Middle frontal gyrus (tissue), 1 donor: ENCODE data around the gene PDE6A.

Experiments
- DNase-seq: peaks from one replicate; pipeline ENCODE4 v3.0.0-alpha.2; 2015; ENCODE audit warnings: low spot score; ENCODE audit errors: extremely low spot score

Gene PDE6A

GRCh38 chr5:149944666-149945065 is at the start of gene PDE6A:
Gene PDE6A (minus strand): TSS chr5:149944793. CDS start chr5:149944673, 120 bp downstream.
- no peak for DNase-seq

DNA sequence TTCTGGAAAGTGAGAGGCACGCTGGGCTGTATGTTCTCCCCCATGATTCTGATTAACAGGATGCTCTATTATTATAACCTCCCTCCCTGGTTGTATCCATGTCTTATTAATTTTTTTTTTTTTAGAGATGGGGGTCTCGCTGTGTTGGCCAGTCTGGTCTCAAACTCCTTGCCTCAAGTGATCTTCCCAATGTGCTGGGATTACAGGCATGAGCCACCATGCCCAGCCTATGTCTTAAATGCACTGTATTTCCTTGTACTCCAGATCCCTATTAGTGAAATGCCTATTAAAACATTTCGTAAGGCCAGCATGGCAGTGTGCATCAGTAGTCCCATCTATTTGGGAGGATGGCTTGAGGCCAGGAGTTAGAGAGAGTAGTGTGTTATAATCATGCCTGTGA is 48.9 kb upstream of the PDE6A start:
- DNase-seq, result no peak

DNA sequence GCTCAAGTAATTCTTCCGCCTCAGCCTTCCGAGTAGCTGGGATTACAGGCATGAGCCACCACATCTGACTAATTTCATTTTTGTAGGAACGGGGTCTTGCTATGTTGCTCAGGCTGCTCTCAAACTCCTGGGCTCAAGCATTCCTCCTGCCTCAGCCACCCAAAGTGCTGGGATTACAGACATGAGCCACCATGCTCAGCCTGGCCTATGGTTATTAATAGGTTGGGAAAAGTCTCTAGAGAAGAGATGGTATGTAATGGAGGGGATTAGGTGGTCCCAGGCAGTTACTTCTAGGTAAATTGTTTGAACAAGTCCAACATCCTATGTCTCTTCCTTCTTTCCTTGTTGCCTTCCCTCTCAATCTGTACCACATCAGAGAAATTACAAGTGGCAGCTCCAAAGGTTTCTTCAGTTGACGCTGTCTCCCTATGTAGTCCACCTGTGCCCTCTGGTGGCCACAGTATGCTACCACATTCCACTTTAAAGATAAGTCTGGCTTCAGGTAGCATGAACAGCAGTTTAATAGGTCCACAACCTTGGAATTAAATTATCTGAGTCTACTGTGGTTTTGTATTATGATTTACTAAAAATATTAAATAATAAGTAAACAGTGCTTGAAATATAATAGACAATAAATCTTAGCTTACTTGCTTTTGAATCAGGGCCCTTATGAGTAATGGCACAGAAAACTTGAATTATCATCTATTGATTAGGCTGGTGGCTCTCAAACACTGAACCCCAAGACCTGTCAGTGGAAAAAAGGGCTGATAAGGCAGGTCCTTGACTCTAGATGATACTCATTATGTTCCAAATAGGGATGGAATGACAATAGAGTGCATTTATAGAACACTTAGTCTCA is 46.2 kb upstream of the PDE6A start:
- peak; percentile 44 for DNase-seq

DNA sequence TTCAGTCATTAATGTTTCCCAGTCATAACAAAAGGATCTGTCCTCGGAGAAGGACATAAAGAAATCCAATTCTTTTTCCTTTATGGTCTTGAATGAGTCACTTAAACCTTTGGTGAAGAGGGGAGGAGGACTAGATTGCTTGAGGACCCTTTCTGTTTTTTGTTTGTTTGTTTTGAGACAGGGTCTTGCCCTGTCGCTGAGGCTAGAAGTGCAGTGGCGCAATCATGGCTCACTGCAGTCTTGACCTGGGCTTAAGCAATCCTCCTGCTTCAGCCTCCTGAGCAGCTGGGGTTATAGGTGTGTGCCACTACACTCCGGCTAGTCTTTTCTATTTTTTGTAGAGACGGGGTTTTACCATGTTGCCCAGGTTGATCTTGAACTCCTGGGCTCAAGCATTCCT is 43.5 kb upstream of the PDE6A start:
- no peak for DNase-seq

DNA sequence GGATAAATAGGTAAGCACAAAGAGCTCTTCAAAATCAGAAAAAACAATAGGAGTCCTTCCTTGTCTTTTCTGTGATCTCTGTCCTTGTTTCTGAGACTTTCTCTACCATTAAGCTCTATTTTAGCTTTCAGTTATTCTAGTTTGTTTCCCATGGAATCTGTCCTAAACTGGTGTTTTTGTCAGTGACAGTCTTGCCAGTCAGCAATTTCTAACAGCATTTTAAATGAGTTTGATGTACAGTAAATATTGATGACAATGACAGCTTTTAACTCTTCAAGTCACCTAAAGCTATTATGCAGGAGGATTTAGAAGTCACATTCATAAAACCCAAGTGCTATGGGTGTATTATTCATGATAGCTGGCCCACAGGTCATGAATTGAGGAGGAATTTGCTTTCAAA is 37.9 kb upstream of the PDE6A start:
- no peak for DNase-seq

DNA sequence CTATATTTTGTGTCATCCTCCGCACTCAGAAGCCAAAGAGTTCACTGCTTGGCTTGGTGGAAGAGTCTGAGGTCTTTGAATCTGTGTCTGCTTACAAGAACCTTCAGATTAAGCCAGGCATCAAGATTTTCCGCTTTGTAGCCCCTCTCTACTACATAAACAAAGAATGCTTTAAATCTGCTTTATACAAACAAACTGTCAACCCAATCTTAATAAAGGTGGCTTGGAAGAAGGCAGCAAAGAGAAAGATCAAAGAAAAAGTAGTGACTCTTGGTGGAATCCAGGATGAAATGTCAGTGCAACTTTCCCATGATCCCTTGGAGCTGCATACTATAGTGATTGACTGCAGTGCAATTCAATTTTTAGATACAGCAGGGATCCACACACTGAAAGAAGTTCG is 36.6 kb upstream of the PDE6A start:
- DNase-seq, result no peak

DNA sequence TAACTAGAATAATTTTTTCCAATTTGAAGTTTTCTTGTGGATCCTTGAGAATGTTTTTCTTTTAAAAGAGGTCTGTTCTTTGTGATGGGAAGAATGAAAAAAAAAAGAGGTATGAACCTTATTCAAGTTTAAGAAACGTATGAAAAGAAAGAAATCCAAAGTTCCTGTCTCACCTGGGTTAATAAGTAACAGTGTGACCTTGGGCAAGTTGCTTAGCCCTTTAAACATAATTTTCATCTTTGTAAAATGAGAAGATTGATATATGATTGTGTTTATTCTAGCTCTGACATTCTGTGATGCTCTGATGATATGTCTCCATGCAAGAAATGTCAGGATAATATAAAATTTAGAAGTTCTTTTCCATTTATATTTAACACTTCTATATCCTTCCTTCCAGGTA is 35.3 kb upstream of the PDE6A start:
- no peak for DNase-seq

- DNase-seq, result no peak
Observed at GRCh38 chr5:149975409-149975808, 30.8 kb upstream of the PDE6A start.

DNA sequence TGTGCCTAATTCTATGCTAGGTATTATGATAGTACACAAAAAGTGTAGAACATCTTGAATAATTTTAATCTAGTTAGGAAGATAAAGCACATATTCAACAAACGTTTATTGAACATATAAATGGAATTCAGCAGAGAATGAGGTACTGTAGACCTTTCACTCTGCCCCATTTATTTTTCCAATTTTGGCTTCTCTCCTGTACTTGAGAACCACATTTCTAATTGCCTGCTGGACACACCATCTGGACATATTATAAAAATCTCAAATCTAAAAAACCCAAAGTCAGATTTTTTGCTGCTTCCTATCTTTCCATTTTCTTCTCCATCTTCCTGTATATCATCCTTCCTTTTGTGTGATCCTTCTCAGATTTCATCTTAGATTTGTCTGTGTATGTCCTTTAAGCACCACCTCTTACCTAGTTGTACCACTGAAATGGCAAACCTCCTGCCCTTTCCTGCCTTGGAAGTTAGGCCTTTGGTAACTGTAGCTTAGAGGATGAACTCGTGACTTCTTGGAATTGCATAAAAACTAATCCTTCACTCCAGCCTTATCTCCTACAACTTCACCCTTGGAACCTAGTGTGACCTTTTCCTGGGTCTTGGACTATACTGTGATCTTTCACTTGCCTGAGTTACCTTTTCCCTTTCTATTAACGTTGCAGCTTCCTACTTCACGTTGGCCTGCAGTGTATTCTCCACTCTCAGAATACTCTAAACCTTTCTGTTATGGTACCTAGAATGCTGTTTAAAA is 24.8 kb upstream of the PDE6A start:
- DNase-seq, result no peak

DNA sequence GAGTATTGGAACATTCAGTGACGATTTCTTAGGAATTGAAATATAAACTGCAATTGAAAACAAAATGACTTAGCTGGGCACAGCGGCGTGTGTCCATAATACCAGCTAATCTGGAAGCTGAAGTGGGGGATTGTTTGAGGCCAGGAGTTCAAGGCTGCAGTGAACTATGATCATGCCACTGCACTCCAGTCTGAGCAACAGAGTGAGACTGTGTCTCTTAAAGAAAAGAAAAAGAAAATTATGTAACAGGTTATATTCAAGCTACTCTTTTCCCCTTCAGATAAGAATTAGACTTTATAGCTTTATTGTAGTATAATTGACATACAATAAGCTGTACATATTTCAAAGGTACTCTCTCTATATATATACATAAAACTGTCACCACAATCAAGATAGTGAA is 22.4 kb upstream of the PDE6A start:
- no peak for DNase-seq

- DNase-seq, result no peak
Observed at GRCh38 chr5:149963729-149964128, 19.1 kb upstream of the PDE6A start.

DNA sequence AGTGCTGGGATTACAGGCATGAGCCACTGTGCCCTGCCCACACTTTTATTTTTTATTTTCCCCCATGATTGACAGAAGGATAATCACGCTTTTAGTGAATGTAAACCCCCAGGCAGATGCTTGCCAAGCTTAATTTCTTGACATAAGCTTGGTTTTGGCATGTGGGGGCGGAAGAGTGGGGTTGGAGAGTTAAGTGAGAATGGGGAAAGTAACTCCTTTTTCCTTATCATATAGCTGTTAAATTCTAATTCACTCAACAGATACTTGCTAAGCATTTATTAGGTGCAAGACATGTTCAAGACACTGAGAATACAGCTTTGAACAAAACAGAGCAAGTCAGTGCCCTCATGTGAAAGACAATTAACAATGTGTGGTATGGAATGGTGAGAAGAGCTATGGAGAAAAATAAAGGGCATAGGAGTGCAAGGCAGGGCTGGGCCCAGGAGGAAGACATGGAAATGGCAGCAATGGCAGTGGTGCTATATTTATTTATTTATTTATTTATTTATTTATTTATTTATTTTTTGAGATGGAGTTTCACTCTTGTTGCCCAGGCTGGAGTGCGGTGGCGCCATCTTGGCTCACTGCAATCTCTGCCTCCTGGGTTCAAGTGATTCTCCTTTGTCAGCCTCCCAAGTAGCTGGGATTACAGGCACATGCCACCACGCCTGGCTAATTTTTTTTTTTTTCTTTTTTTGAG is 18.2 kb upstream of the PDE6A start:
- no peak for DNase-seq

DNA sequence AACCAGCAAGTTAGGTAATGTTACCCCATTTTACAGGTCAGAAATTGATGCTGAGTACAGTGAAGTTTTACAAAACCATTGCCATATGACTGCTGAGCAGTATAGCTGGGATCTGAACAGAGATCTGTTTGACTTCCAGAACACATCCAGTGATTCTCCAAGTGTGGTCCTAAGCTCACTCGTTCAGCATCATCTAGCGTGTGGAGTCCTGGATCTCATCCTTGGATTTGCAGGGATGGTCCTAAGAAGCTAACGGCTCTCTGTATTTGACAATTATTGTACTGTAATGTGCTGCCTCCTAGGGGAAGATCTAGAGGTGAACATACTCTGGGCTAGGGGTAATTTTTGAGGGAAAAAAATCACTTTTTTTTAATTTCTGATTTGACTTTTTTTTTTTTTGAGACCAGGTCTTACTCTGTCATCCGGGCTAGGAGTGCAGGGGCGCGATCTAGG is 17.4 kb upstream of the PDE6A start:
- DNase-seq, result no peak

GRCh38 chr5:149961186-149961685 is 16.6 kb upstream of the PDE6A start:
- DNase-seq, result no peak

- peak; percentile 95 for DNase-seq
Observed at GRCh38 chr5:149960272-149961185, 15.9 kb upstream of the PDE6A start, which contains the start of gene SLC26A2. Gene SLC26A2 (plus strand): TSS chr5:149960758. CDS start chr5:149977653, 16,895 bp downstream.

DNA sequence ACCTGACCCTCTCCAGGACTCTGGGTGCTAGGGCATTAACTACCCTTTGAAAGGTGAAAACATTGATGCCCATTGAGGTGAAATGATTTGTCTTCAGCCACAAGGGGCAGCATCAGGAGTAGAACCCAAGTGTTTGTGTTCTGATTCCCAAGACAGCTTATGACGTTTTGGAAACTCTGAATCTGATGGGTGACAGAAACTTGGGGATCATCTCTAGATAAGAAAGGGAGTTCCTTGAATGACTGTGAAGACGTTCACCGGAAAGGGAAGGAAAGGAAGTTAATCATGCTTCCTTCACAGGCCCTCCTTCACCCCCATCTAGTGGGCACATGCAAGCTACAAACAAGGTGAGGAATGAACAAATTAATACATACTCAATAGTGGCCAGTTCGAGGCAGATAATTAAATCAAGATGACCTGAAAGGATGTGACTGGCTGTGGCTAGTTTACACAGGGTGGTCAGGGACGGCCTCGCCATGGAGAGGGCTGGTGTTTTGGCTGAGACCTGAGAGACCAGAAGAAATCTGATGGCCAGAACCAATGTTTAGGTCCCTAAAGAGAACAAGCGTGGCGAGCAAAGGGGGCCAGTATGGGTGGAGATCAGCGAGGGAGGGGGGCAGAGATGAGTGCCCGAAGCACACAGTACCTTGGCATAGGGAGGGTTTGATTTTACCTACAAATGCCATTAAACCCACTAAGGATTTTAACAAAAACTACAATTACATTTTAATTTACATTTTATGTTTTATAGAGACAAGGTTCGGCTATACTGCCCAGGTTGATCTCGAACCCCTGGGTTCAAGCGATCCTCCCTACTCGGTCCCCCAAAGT is 15.0 kb upstream of the PDE6A start:
- DNase-seq, result no peak

DNA sequence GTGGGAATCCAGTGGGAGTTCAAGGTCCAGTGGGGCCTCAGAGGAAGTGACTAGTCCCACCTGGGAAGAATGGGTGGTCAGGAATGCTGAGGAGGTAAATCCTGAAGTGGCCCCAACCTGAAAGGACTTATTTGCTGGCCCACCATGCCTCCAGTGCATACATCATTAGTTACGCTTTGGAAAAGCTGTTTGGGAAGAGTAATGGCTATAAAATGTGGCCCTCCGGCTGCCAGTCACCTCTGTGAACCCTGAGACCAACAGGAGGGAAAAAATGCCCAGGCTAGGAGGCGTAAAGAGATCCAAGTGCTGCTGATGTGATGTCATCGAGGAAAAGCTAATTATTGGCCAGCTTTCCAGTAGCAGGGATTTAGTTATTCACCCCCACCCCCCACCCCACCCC is 13.3 kb upstream of the PDE6A start:
- no peak for DNase-seq

DNA sequence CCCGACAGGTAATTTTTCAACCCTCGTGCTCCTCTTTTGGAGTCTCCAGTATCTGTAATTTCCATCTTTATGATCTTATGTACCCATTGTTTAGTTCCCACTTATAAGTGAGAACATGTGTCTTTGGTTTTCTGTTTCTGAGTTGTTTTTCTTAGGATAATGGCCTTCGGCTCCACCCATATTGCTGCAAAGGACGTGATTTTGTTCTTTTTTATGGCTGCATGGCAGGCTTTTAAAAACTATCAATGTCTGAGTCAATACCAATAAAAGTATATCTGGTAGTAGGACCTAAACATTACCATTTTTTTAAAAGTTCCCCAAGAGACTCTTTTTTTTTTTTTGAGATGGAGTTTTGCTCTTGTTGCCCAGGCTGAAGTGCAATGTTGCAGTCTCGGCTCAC is 12.1 kb upstream of the PDE6A start:
- no peak for DNase-seq

GRCh38 chr5:149954798-149955197 is 10.2 kb upstream of the PDE6A start:
- DNase-seq, result no peak
